D721Med (cell line): ENCODE data around the gene STAT2.

ENCODE experiments used
- DNase-seq: peaks from one replicate; pipeline ENCODE4 v3.0.0; 2011; ENCODE audit warnings: low spot score; ENCODE audit not compliant: insufficient read length
- FAIRE-seq: peaks from 2 replicates; lab custom pipeline; 2011; peaks lifted over from hg19 to GRCh38; lab: Jason Lieb, UNC
- TF ChIP-seq, protein P1 (sequence below): IDR thresholded peaks from 2 replicates; pipeline ENCODE4 v1.5.1; 2012; ENCODE audit warnings: mild to moderate bottlenecking, control low read depth; ENCODE audit not compliant: insufficient read depth; ENCODE audit errors: missing control alignments

Gene STAT2

DNA sequence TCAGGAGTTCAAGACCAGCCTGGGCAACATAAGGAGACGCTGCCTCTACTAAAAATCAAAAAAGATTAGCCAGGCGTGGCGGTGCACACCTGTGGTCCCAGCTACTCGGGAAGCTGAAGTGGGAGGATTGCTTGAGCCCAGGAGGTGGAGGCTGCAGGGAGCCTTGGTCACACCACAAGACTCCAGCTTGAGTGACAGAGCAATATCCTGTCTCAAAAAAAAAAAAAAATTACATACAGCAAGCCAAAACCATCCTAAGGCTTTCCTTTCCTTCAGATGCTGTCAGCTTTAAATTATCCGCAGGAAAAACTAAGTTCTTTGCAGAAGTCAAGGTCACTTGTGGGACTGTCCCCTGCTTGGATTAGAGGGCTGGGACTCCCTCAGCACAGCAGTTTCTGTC, 61.1 kb downstream of the STAT2 start:
- TF ChIP-seq, protein P1, sequence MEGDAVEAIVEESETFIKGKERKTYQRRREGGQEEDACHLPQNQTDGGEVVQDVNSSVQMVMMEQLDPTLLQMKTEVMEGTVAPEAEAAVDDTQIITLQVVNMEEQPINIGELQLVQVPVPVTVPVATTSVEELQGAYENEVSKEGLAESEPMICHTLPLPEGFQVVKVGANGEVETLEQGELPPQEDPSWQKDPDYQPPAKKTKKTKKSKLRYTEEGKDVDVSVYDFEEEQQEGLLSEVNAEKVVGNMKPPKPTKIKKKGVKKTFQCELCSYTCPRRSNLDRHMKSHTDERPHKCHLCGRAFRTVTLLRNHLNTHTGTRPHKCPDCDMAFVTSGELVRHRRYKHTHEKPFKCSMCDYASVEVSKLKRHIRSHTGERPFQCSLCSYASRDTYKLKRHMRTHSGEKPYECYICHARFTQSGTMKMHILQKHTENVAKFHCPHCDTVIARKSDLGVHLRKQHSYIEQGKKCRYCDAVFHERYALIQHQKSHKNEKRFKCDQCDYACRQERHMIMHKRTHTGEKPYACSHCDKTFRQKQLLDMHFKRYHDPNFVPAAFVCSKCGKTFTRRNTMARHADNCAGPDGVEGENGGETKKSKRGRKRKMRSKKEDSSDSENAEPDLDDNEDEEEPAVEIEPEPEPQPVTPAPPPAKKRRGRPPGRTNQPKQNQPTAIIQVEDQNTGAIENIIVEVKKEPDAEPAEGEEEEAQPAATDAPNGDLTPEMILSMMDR = no peak
- FAIRE-seq = no peak
- DNase-seq = no peak

DNA sequence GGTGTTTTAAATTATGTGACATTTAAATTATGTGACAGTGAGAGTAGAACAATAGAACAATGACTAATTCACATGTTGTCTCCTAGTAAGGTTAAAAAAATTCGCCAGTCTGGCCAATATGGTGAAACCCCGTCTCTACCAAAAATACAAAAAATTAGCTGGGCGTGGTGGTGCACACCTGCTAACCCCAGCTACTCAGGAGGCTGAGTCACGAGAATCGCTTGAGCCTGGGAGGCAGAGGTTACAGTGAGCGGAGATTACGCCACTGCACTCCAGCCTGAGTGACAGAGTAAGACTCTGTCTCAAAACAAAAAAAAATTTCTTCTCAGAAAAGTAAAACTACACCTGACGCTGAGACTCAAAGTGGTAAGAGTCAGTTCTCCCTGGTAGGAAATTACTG, 62.5 kb downstream of the STAT2 start:
- FAIRE-seq = no peak
- no peak for DNase-seq
- TF ChIP-seq, protein P1 = no peak

- FAIRE-seq (no peak), DNase-seq (no peak)
- TF ChIP-seq, protein P1 = no peak
These were observed 63.6 kb downstream of the STAT2 start for GRCh38 chr12:56296295-56296694.

GRCh38 chr12:56293795-56294194, 66.1 kb downstream of the STAT2 start:
- no peak for FAIRE-seq
- TF ChIP-seq, protein P1 = no peak
- no peak for DNase-seq
